Endodermal cell (in vitro differentiated cells): Measurements from ENCODE around the gene CLDN20. TPM values are rescaled to one million over a fixed set of nuclear protein-coding genes. Genes with fewer than 3 reads are reported as not detected.
A peak's percentile ranks its signal among the peaks of the same experiment; 100 is the strongest.

Experiments
- DNase-seq: peaks from one replicate; pipeline ENCODE4 v3.0.0-alpha.2; 2017
- H3K27ac ChIP-seq: 2 replicates; pipeline ENCODE4 v1.5.1; 2013; ENCODE audit warnings: mild to moderate bottlenecking, low read depth, low read length, moderate library complexity
- H3K27me3 ChIP-seq: 2 replicates; pipeline ENCODE4 v1.6.1; 2013; ENCODE audit warnings: mild to moderate bottlenecking, low read length, moderate library complexity; ENCODE audit not compliant: insufficient read depth, control insufficient read depth, poor library complexity, severe bottlenecking
- H3K36me3 ChIP-seq: 2 replicates; pipeline ENCODE4 v1.7.0; 2013; ENCODE audit warnings: mild to moderate bottlenecking, low read length, moderate library complexity; ENCODE audit not compliant: control insufficient read depth, insufficient read depth
- H3K4me1 ChIP-seq: one replicate; pipeline ENCODE4 v1.7.0; 2013; ENCODE audit warnings: low read length; ENCODE audit not compliant: control insufficient read depth, insufficient read depth
- H3K4me3 ChIP-seq: 2 replicates; pipeline ENCODE4 v1.5.1; 2013; ENCODE audit warnings: mild to moderate bottlenecking, low read length, moderate library complexity
- H3K9ac ChIP-seq: 2 replicates; pipeline ENCODE4 v1.6.1; 2013; ENCODE audit warnings: mild to moderate bottlenecking, low read length, moderate library complexity; ENCODE audit not compliant: poor library complexity, severe bottlenecking; ENCODE audit errors: extremely low read depth
- H3K9me3 ChIP-seq: 2 replicates; pipeline ENCODE4 v1.6.1; 2013; ENCODE audit warnings: mild to moderate bottlenecking, low read length, moderate library complexity; ENCODE audit not compliant: control insufficient read depth
- H3K27ac Mint-ChIP-seq: 2 replicates; pipeline ENCODE4 v1.8.0; 2020; ENCODE audit warnings: mixed read lengths
- H3K27me3 Mint-ChIP-seq: 2 replicates; pipeline ENCODE4 v1.8.0; 2021; ENCODE audit warnings: mild to moderate bottlenecking, mixed read lengths; ENCODE audit not compliant: insufficient read depth
- H3K36me3 Mint-ChIP-seq: 2 replicates; pipeline ENCODE4 v1.8.0; 2020; ENCODE audit warnings: low read depth, mixed read lengths
- H3K4me1 Mint-ChIP-seq: 2 replicates; pipeline ENCODE4 v1.8.0; 2020; ENCODE audit warnings: mixed read lengths
- H3K4me3 Mint-ChIP-seq: 2 replicates; pipeline ENCODE4 v1.8.0; 2020; ENCODE audit warnings: mild to moderate bottlenecking, moderate library complexity, mixed read lengths
- H3K9me3 Mint-ChIP-seq: 2 replicates; pipeline ENCODE4 v1.8.0; 2020; ENCODE audit warnings: mild to moderate bottlenecking, mixed read lengths
- CTCF ChIP-seq: fragments of 200-600 bp; sonication (generic); conservative IDR thresholded peaks from 2 replicates; pipeline ENCODE4 v1.5.0; 2021; ENCODE audit warnings: antibody characterized with exemption, mild to moderate bottlenecking
- WGBS, 2 experiments: methylation state at CpG; one replicate each; pipeline versions ENCODE4 v1.1.5 to v1.1.7; 2013; ENCODE audit warnings: missing lambda C conversion rate in 2 of 2, mixed read lengths in 1 of 2; ENCODE audit not compliant: insufficient coverage in 1 of 2, insufficient read length in 1 of 2; 5-methylcytosine and 5-hydroxymethylcytosine counted together
- total RNA-seq, 2 donors: library from RNA; stranded (reverse); fragmentation: NEBNext Ultra II Directional in 1 of 2; extraction: Animal tissue kit (Norgen Biotek cat#: 25700) in 1 of 2; gene quantifications; 2 replicates in 1 of 2; 3 replicates in 1 of 2; pipeline ENCODE4 v1.2.1, GENCODE V29; 2021

CLDN20 gene
- total RNA-seq, 2 donors from 2014 or later, result not detected

- H3K4me3 Mint-ChIP-seq, result no peak overlapping the region
- H3K4me1 ChIP-seq, result no peaks in the 10 kb centered on the region
- no peak for DNase-seq
- no peak overlapping the region for H3K4me3 ChIP-seq
- H3K9ac ChIP-seq, result no peak overlapping the region
- H3K27me3 Mint-ChIP-seq, result no peaks in the 10 kb centered on the region
- no peak overlapping the region for H3K27ac Mint-ChIP-seq
- no peak overlapping the region for H3K27ac ChIP-seq
- H3K9me3 ChIP-seq, result peaks cover 32% of the 10 kb centered on the region
- no peaks in the 10 kb centered on the region for H3K27me3 ChIP-seq
- no peaks in the 10 kb centered on the region for H3K4me1 Mint-ChIP-seq
- H3K36me3 Mint-ChIP-seq, result peaks cover 25% of the 10 kb centered on the region
- peaks cover 38% of the 10 kb centered on the region for H3K9me3 Mint-ChIP-seq
- no peak for TF ChIP-seq CTCF
- no peaks in the 10 kb centered on the region for H3K36me3 ChIP-seq
- 95 to 100% methylated on average over 1 of the region's 1 CpG for WGBS, 2 experiments
Observed at GRCh38 chr6:155237613-155238012, 26.2 kb upstream of the CLDN20 start.

- H3K36me3 Mint-ChIP-seq, result peaks cover 30% of the 10 kb centered on the region
Observed at GRCh38 chr6:155240905-155241600, 22.8 kb upstream of the CLDN20 start.

GRCh38 chr6:155241966-155242365 is 21.8 kb upstream of the CLDN20 start:
- Mint-ChIP-seq H3K27me3 (no peaks in the 10 kb centered on the region), H3K36me3 (peaks cover 31% of the 10 kb centered on the region), H3K4me1 (no peaks in the 10 kb centered on the region), H3K27ac (no peak overlapping the region), H3K9me3 (peaks cover 24% of the 10 kb centered on the region), H3K4me3 (no peak overlapping the region)
- Histone ChIP-seq H3K27me3 (no peaks in the 10 kb centered on the region), H3K4me1 (no peaks in the 10 kb centered on the region), H3K36me3 (peaks cover 17% of the 10 kb centered on the region), H3K27ac (no peak overlapping the region), H3K4me3 (no peak overlapping the region), H3K9ac (no peak overlapping the region), H3K9me3 (peaks cover 20% of the 10 kb centered on the region)
- 79 to 90% methylated on average over 5 to 8 of the region's 8 CpGs for WGBS, 2 experiments
- DNase-seq, result peak; percentile 24
- TF ChIP-seq CTCF, result no peak

More at GRCh38 chr6:155240905-155241600, 22.8 kb upstream of the CLDN20 start:
- no peak overlapping the region for H3K9ac ChIP-seq
- DNase-seq, result peak; percentile 26
- Mint-ChIP-seq H3K27me3 (no peaks in the 10 kb centered on the region), H3K9me3 (peaks cover 33% of the 10 kb centered on the region), H3K4me3 (no peak overlapping the region), H3K27ac (no peak overlapping the region), H3K4me1 (no peaks in the 10 kb centered on the region)
- 96% methylated on average over 17 to 19 of the region's 19 CpGs for WGBS, 2 experiments
- TF ChIP-seq CTCF, result no peak
- peaks cover 29% of the 10 kb centered on the region for H3K9me3 ChIP-seq
- H3K36me3 ChIP-seq, result peaks cover 11% of the 10 kb centered on the region
- H3K4me1 ChIP-seq, result no peaks in the 10 kb centered on the region
- H3K27me3 ChIP-seq, result no peaks in the 10 kb centered on the region
- no peak overlapping the region for H3K4me3 ChIP-seq
- H3K27ac ChIP-seq, result no peak overlapping the region
